IMR-90 (cell line): ENCODE results near the gene CPXM2. TPM values are rescaled to one million over a fixed set of nuclear protein-coding genes. Genes with fewer than 3 reads are reported as not detected.

ENCODE experiments used
- ATAC-seq: fragments of 200-7000 bp; cut with Tn5 transposase; 2 replicates; pipeline ENCODE4 v1.9.1; 2020; ENCODE audit warnings: low read depth, mild to moderate bottlenecking, moderate library complexity
- BruUV-seq: library from RNA; stranded (reverse); fragments of 400-500 nt; replicated peaks from 2 replicates; lab custom pipeline; 2021; lab: Mats Ljungman, UMichigan
- CTCF ChIA-PET: fragments of 300-600 bp; formaldehyde crosslinking; extraction: SDS; loops from one replicate; lab custom pipeline; 2021; ENCODE audit warnings: antibody characterized with exemption; lab: Yijun Ruan, JAX
- POLR2A ChIA-PET: fragments of 300-600 bp; sonication (Branson Sonifier 250); formaldehyde crosslinking; loops from one replicate; lab custom pipeline; 2022; ENCODE audit warnings: antibody characterized with exemption; ENCODE audit not compliant: unreplicated experiment; lab: Charles Lee
- DNase-seq: peaks from one replicate; pipeline ENCODE4 v3.0.0; 2013
- H2AFZ ChIP-seq: replicated peaks from 2 replicates; pipeline ENCODE3; 2013; ENCODE audit warnings: low read length, mild to moderate bottlenecking; ENCODE audit not compliant: poor library complexity
- H2AK5ac ChIP-seq: 2 replicates; pipeline ENCODE4 v1.6.1; 2013; ENCODE audit warnings: low read depth, low read length, inconsistent platforms
- H2AK9ac ChIP-seq: replicated peaks from 2 replicates; pipeline ENCODE3; 2013; ENCODE audit warnings: mild to moderate bottlenecking, low read depth, low read length, moderate library complexity; ENCODE audit not compliant: poor library complexity
- H2BK120ac ChIP-seq: 2 replicates; pipeline ENCODE4 v1.6.1; 2013; ENCODE audit warnings: low read depth, low read length, inconsistent platforms
- H2BK15ac ChIP-seq: 3 replicates; pipeline ENCODE4 v1.6.1; 2013; ENCODE audit warnings: low read depth, low read length, inconsistent platforms
- H2BK20ac ChIP-seq: 2 replicates; pipeline ENCODE4 v1.6.1; 2013; ENCODE audit warnings: low read depth, mild to moderate bottlenecking, inconsistent platforms, low read length, moderate library complexity
- H2BK5ac ChIP-seq: 2 replicates; pipeline ENCODE4 v1.6.1; 2013; ENCODE audit warnings: mild to moderate bottlenecking, low read depth, low read length, inconsistent platforms; ENCODE audit not compliant: poor library complexity, severe bottlenecking
- H3K14ac ChIP-seq: replicated peaks from 2 replicates; pipeline ENCODE4 v1.6.1; 2013; ENCODE audit warnings: low read depth, low read length, inconsistent platforms
- H3K18ac ChIP-seq: 2 replicates; pipeline ENCODE4 v1.6.1; 2013; ENCODE audit warnings: low read depth, low read length, control low read depth
- H3K23ac ChIP-seq: 2 replicates; pipeline ENCODE4 v1.6.1; 2013; ENCODE audit warnings: low read depth, low read length, inconsistent platforms
- H3K27ac ChIP-seq: 2 replicates; pipeline ENCODE4 v1.5.1; 2013; ENCODE audit warnings: mild to moderate bottlenecking, control low read depth, low read length; ENCODE audit not compliant: insufficient read depth
- H3K27me3 ChIP-seq: 2 replicates; pipeline ENCODE4 v1.6.1; 2013; ENCODE audit warnings: low read length; ENCODE audit not compliant: control insufficient read depth, insufficient read depth
- H3K36me3 ChIP-seq: 2 replicates; pipeline ENCODE4 v1.6.1; 2013; ENCODE audit warnings: low read length, mixed read lengths; ENCODE audit not compliant: control insufficient read depth, insufficient read depth
- H3K4ac ChIP-seq: 2 replicates; pipeline ENCODE4 v1.6.1; 2013; ENCODE audit warnings: low read depth, low read length, inconsistent platforms
- H3K4me1 ChIP-seq: 2 replicates; pipeline ENCODE4 v1.6.1; 2013; ENCODE audit warnings: low read length, mixed read lengths; ENCODE audit not compliant: control insufficient read depth, insufficient read depth
- H3K4me2 ChIP-seq: 2 replicates; pipeline ENCODE4 v1.6.1; 2013; ENCODE audit warnings: low read depth, mild to moderate bottlenecking, control low read depth, low read length, moderate library complexity
- H3K4me3 ChIP-seq: 2 replicates; pipeline ENCODE4 v1.5.1; 2013; ENCODE audit warnings: low read depth, mild to moderate bottlenecking, control low read depth, low read length, moderate library complexity; ENCODE audit not compliant: insufficient read depth
- H3K56ac ChIP-seq: 2 replicates; pipeline ENCODE4 v1.6.1; 2013; ENCODE audit warnings: low read length, inconsistent platforms; ENCODE audit not compliant: insufficient read depth; ENCODE audit errors: extremely low read depth
- H3K79me1 ChIP-seq, 2 experiments: 2 replicates each; pipeline ENCODE4 v1.6.1; 2013; ENCODE audit warnings: low read length in 2 of 2, inconsistent platforms in 1 of 2, low read depth in 1 of 2
- H3K9ac ChIP-seq: 2 replicates; pipeline ENCODE4 v1.6.1; 2013; ENCODE audit warnings: low read depth, low read length, control low read depth
- H3K9me1 ChIP-seq: 2 replicates; pipeline ENCODE4 v1.6.1; 2013; ENCODE audit warnings: low read length, inconsistent platforms; ENCODE audit not compliant: insufficient read depth
- H3K9me3 ChIP-seq: 2 replicates; pipeline ENCODE4 v1.6.1; 2013; ENCODE audit warnings: low read length; ENCODE audit not compliant: control insufficient read depth, insufficient read depth
- H4K20me1 ChIP-seq: 2 replicates; pipeline ENCODE4 v1.6.1; 2013; ENCODE audit warnings: low read length, inconsistent platforms; ENCODE audit not compliant: insufficient read depth
- H4K5ac ChIP-seq: 2 replicates; pipeline ENCODE4 v1.6.1; 2013; ENCODE audit warnings: mild to moderate bottlenecking, low read depth, low read length, control low read depth
- H4K8ac ChIP-seq, 2 experiments: 2 replicates each; pipeline ENCODE4 v1.6.1; 2013; ENCODE audit warnings: low read depth in 2 of 2, low read length in 2 of 2, control low read depth in 1 of 2, inconsistent platforms in 1 of 2
- H4K91ac ChIP-seq: 2 replicates; pipeline ENCODE4 v1.6.1; 2013; ENCODE audit warnings: low read depth, low read length, inconsistent platforms; ENCODE audit not compliant: insufficient read depth
- BHLHE40 ChIP-seq: fragments of 150-350 bp; IDR thresholded peaks from 2 replicates; pipeline ENCODE4 v1.6.1; 2016; ENCODE audit warnings: mild to moderate bottlenecking, low read depth, low read length
- CEBPB ChIP-seq: IDR thresholded peaks from 2 replicates; pipeline ENCODE4 v1.6.1; 2012; ENCODE audit warnings: low read depth, low read length, improper control_type of control experiment
- CHD1 ChIP-seq: IDR thresholded peaks from 2 replicates; pipeline ENCODE4 v1.6.1; 2012; ENCODE audit warnings: low read depth, low read length, improper control_type of control experiment
- CTCF ChIP-seq: conservative IDR thresholded peaks from 2 replicates; pipeline ENCODE4 v1.5.1; 2012; ENCODE audit warnings: mild to moderate bottlenecking, low read depth, low read length, improper control_type of control experiment
- FOS ChIP-seq: fragments of 150-350 bp; IDR thresholded peaks from 2 replicates; pipeline ENCODE4 v1.6.1; 2016; ENCODE audit warnings: low read depth, low read length
- MAFK ChIP-seq: IDR thresholded peaks from 2 replicates; pipeline ENCODE4 v1.6.1; 2012; ENCODE audit warnings: low read depth, low read length, improper control_type of control experiment
- MAZ ChIP-seq: IDR thresholded peaks from 2 replicates; pipeline ENCODE4 v1.6.1; 2012; ENCODE audit warnings: low read depth, mild to moderate bottlenecking, low read length, improper control_type of control experiment, moderate library complexity, borderline replicate concordance
- MXI1 ChIP-seq: IDR thresholded peaks from 2 replicates; pipeline ENCODE4 v1.6.1; 2012; ENCODE audit warnings: low read depth, mild to moderate bottlenecking, low read length, moderate library complexity, borderline replicate concordance
- NFE2L2 ChIP-seq: fragments of 150-350 bp; IDR thresholded peaks from 2 replicates; pipeline ENCODE4 v1.6.1; 2016; ENCODE audit warnings: low read depth, mild to moderate bottlenecking, low read length
- POLR2A ChIP-seq: IDR thresholded peaks from 2 replicates; pipeline ENCODE4 v1.6.1; 2012; ENCODE audit warnings: mild to moderate bottlenecking, low read depth, low read length
- RAD21 ChIP-seq: IDR thresholded peaks from 2 replicates; pipeline ENCODE4 v1.6.1; 2012; ENCODE audit warnings: low read length, improper control_type of control experiment
- RCOR1 ChIP-seq: IDR thresholded peaks from 2 replicates; pipeline ENCODE4 v1.6.1; 2012; ENCODE audit warnings: mild to moderate bottlenecking, low read length, improper control_type of control experiment; ENCODE audit not compliant: insufficient replicate concordance
- RFX5 ChIP-seq: IDR thresholded peaks from 2 replicates; pipeline ENCODE4 v1.8.0; 2012; ENCODE audit warnings: low read depth, mild to moderate bottlenecking, low read length, moderate library complexity
- SMC3 ChIP-seq: fragments of 150-350 bp; IDR thresholded peaks from 2 replicates; pipeline ENCODE4 v1.6.1; 2016; ENCODE audit warnings: low read depth, mild to moderate bottlenecking, antibody characterized with exemption, low read length, moderate library complexity
- WGBS, 2 experiments: methylation state at CpG; one replicate each; pipeline versions ENCODE4 v1.1.5 to v1.1.7; 2013; ENCODE audit warnings: missing lambda C conversion rate in 2 of 2; ENCODE audit not compliant: insufficient read length in 1 of 2; ENCODE audit errors: extremely low coverage in 2 of 2; 5-methylcytosine and 5-hydroxymethylcytosine counted together
- dilution Hi-C: fragments of 300-500 bp; cut with HindIII; formaldehyde crosslinking; loops from one replicate; pipeline ENCODE4 v1.14.3; 2018; ENCODE audit warnings: low sequenced_read_pairs; ENCODE audit not compliant: unreplicated experiment
- in situ Hi-C: fragments of 300-500 bp; cut with MboI; formaldehyde crosslinking; loops from 3 replicates; pipeline ENCODE4 v1.14.3; 2019; ENCODE audit warnings: low sequenced_read_pairs, inconsistent platforms, mixed read lengths
- intact Hi-C: fragments of 100-400 bp; cut with micrococcal nuclease; formaldehyde crosslinking; loops from 2 replicates; pipeline ENCODE4 v1.10.0; 2022
- polyA plus RNA-seq, 3 experiments: library from polyadenylated mRNA; depleted of rRNA; stranded (reverse); fragments of >200 nt; gene quantifications; 2 replicates each; pipeline ENCODE4 v1.2.3, GENCODE V29; 2012; ENCODE audit warnings: low replicate concordance in 1 of 3
- total RNA-seq: library from RNA; depleted of rRNA; stranded (reverse); fragments of >200 nt; gene quantifications from 2 replicates; pipeline ENCODE4 v1.2.3, GENCODE V29; 2012
- TF ChIP-seq, protein P1 (sequence below): fragments of 150-350 bp; IDR thresholded peaks from 2 replicates; pipeline ENCODE4 v1.6.1; 2016; ENCODE audit warnings: low read depth, mild to moderate bottlenecking, low read length, moderate library complexity, borderline replicate concordance
- TF ChIP-seq, protein P2 (sequence below): fragments of 150-350 bp; IDR thresholded peaks from 2 replicates; pipeline ENCODE4 v1.6.1; 2017; ENCODE audit warnings: mild to moderate bottlenecking, antibody characterized with exemption, low read length, low read depth

CPXM2 gene
- total and polyA plus RNA-seq, 2 of the 4 experiments (the other 2 are of a cell fraction) = not detected

DNA sequence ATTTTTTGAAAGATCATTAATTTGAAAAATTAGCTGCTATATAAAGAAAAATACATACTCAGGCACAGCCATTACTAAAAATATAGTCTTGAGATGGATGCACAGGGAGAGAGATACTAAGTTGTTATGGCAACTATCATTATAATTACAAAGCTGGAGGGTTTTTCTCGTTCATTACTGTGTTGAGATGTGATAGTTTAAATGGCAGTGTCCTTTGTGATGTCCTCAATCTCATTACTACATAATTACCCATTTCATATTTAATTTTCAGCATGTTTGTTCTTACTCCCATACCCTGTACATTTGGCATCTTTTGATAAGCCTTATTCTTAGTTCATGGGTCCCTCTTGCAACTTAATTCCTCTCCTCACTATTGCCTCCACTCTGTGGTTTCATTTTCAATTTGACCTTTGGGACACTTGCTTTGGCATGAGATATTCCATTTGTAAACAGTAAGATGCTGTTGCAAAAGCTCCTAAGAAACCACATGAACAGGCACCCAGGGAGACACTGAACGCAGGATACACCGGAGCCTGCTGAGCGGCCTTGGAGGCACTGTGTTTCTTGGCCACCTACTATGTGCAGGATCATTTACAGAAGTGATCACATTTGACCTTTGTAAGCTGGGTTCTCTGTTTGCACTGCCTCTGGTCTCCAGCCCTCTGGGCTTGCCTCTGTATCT lies 4.8 kb upstream of the CPXM2 start:
- H3K23ac ChIP-seq = no peak overlapping the region
- H3K14ac ChIP-seq = no peak overlapping the region
- H2AK9ac ChIP-seq = no peak overlapping the region
- DNase-seq = no peak
- H2AK5ac ChIP-seq = no peak overlapping the region
- H3K56ac ChIP-seq = no peak overlapping the region
- no TSS peak for BruUV-seq
- no peak overlapping the region for H4K91ac ChIP-seq
- H3K9ac ChIP-seq = no peak overlapping the region
- H3K9me3 ChIP-seq = peaks cover 22% of the 10 kb centered on the region
- no peaks in the 10 kb centered on the region for H3K79me1 ChIP-seq
- H3K27ac ChIP-seq = no peak overlapping the region
- CTCF ChIA-PET = no interaction called here
- no peak overlapping the region for H2BK15ac ChIP-seq
- no peak overlapping the region for H3K18ac ChIP-seq
- in situ Hi-C loops (no loop called here), dilution Hi-C loops (no loop called here), intact Hi-C loops (no loop called here)
- POLR2A ChIA-PET = no interaction called here
- no peak overlapping the region for H2BK120ac ChIP-seq
- no peak overlapping the region for H2BK20ac ChIP-seq
- no peaks in the 10 kb centered on the region for H3K36me3 ChIP-seq
- no peaks in the 10 kb centered on the region for H3K27me3 ChIP-seq
- no CpG with 5 or more reads among the region's 4 CpGs for WGBS, 2 experiments
- no peaks in the 10 kb centered on the region for H3K4me1 ChIP-seq
- H4K5ac ChIP-seq = no peak overlapping the region
- H2AFZ ChIP-seq = no peak overlapping the region
- H3K9me1 ChIP-seq = no peaks in the 10 kb centered on the region
- no peaks in the 10 kb centered on the region for H4K20me1 ChIP-seq
- no peak overlapping the region for H4K8ac ChIP-seq
- no peak for TF ChIP-seq RCOR1
- TF ChIP-seq SMC3 = no peak
- TF ChIP-seq MXI1 = no peak
- TF ChIP-seq, protein P1, sequence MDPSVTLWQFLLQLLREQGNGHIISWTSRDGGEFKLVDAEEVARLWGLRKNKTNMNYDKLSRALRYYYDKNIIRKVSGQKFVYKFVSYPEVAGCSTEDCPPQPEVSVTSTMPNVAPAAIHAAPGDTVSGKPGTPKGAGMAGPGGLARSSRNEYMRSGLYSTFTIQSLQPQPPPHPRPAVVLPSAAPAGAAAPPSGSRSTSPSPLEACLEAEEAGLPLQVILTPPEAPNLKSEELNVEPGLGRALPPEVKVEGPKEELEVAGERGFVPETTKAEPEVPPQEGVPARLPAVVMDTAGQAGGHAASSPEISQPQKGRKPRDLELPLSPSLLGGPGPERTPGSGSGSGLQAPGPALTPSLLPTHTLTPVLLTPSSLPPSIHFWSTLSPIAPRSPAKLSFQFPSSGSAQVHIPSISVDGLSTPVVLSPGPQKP = no peak
- TF ChIP-seq MAFK = no peak
- TF ChIP-seq CTCF = no peak
- TF ChIP-seq POLR2A = no peak
- TF ChIP-seq NFE2L2 = no peak
- no peak for TF ChIP-seq FOS
- no peak for TF ChIP-seq CHD1
- TF ChIP-seq RAD21 = no peak
- no peak for TF ChIP-seq MAZ
- TF ChIP-seq, protein P2, sequence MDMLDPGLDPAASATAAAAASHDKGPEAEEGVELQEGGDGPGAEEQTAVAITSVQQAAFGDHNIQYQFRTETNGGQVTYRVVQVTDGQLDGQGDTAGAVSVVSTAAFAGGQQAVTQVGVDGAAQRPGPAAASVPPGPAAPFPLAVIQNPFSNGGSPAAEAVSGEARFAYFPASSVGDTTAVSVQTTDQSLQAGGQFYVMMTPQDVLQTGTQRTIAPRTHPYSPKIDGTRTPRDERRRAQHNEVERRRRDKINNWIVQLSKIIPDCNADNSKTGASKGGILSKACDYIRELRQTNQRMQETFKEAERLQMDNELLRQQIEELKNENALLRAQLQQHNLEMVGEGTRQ = no peak
- no peak for TF ChIP-seq CEBPB
- no peak for TF ChIP-seq RFX5
- no peak for TF ChIP-seq BHLHE40
- no peak overlapping the region for H3K4me3 ChIP-seq
- no peak overlapping the region for H2BK5ac ChIP-seq
- no peak for ATAC-seq
- no peak overlapping the region for H3K4me2 ChIP-seq
- H3K4ac ChIP-seq = no peak overlapping the region
